DOHH2 (cell line): ENCODE results near the gene MARCO.

Experiments used
- EZH2phosphoT487 ChIP-seq: fragments of 200-600 bp; sonication (generic); IDR thresholded peaks from 2 replicates; pipeline ENCODE4 v1.6.1; 2017; ENCODE audit warnings: borderline replicate concordance, mild to moderate bottlenecking, antibody characterized with exemption, low read length, moderate library complexity, mixed read lengths
- TF ChIP-seq, protein P1 (sequence below): fragments of 200-600 bp; sonication (generic); IDR thresholded peaks from one replicate; pipeline ENCODE4 v1.5.1; 2014; ENCODE audit warnings: antibody characterized with exemption, mild to moderate bottlenecking, low read depth, low read length; ENCODE audit not compliant: poor library complexity, severe bottlenecking

DNA sequence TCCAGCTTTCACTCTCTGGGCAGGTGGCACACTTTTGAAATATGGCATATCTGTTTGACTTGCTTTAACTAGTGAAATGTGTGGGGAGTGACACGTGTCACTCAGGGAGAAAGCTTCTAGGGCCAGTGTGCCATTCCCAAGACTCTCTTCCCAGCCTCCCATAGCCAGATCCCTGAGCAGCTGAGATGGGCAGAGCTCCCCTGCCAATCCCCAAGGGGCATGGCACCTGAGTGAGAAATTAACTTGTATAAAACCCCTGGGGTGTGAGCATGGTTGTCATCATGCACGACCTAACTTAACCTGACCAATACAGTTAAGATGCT lies 39.0 kb upstream of the MARCO start:
- TF ChIP-seq, protein P1, sequence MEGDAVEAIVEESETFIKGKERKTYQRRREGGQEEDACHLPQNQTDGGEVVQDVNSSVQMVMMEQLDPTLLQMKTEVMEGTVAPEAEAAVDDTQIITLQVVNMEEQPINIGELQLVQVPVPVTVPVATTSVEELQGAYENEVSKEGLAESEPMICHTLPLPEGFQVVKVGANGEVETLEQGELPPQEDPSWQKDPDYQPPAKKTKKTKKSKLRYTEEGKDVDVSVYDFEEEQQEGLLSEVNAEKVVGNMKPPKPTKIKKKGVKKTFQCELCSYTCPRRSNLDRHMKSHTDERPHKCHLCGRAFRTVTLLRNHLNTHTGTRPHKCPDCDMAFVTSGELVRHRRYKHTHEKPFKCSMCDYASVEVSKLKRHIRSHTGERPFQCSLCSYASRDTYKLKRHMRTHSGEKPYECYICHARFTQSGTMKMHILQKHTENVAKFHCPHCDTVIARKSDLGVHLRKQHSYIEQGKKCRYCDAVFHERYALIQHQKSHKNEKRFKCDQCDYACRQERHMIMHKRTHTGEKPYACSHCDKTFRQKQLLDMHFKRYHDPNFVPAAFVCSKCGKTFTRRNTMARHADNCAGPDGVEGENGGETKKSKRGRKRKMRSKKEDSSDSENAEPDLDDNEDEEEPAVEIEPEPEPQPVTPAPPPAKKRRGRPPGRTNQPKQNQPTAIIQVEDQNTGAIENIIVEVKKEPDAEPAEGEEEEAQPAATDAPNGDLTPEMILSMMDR: no peak
- no peak for TF ChIP-seq EZH2phosphoT487
